Breast epithelium (tissue), 4 donors: ENCODE measurements around the gene GPC3. TPM values are rescaled to one million over a fixed set of nuclear protein-coding genes. Genes with fewer than 3 reads are reported as not detected.

Source experiments
- DNase-seq, 2 donors: peaks; one replicate each; pipeline ENCODE4 v3.0.0-alpha.2; 2019; ENCODE audit warnings: low spot score in 2 of 2
- H3K27ac ChIP-seq, 2 donors: fragments of 200-600 bp; sonication (generic) in 1 of 2; one replicate each; pipeline ENCODE4 v1.5.1; 2016 to 2019; ENCODE audit warnings: mild to moderate bottlenecking in 1 of 2
- H3K27me3 ChIP-seq, 2 donors: fragments of 200-600 bp; sonication (generic) in 1 of 2; one replicate each; pipeline versions ENCODE4 v1.5.1 to v1.6.0; 2017 to 2019; ENCODE audit warnings: control low read depth in 1 of 2, mild to moderate bottlenecking in 1 of 2
- H3K36me3 ChIP-seq: fragments of 200-600 bp; one replicate; pipeline ENCODE4 v1.5.1; 2019
- H3K4me1 ChIP-seq, 2 donors: fragments of 200-600 bp; sonication (generic); one replicate each; pipeline ENCODE4 v1.5.1; 2016 to 2019; ENCODE audit warnings: control low read depth in 1 of 2
- H3K4me3 ChIP-seq, 3 donors: fragments of 200-600 bp; sonication (generic); 1 replicate in 2 of 3; 2 replicates in 1 of 3; pipeline ENCODE4 v1.5.1; 2016 to 2019; ENCODE audit warnings: mild to moderate bottlenecking in 3 of 3, moderate library complexity in 2 of 3
- H3K9me3 ChIP-seq, 2 donors: fragments of 200-600 bp; sonication (generic) in 1 of 2; one replicate each; pipeline ENCODE4 v1.5.1; 2016 to 2019; ENCODE audit warnings: control low read depth in 1 of 2
- CTCF ChIP-seq, 3 donors: fragments of 450-650 bp; IDR thresholded peaks; one replicate each; pipeline ENCODE4 v1.5.1; 2016 to 2017; ENCODE audit warnings: antibody characterized with exemption in 3 of 3, mild to moderate bottlenecking in 3 of 3, moderate library complexity in 3 of 3
- POLR2A ChIP-seq: fragments of 450-650 bp; IDR thresholded peaks from one replicate; pipeline ENCODE4 v1.6.1; 2016; ENCODE audit warnings: antibody characterized with exemption, mild to moderate bottlenecking, moderate library complexity
- POLR2AphosphoS5 ChIP-seq, 3 donors: sonication (generic); formaldehyde crosslinking; IDR thresholded peaks; one replicate each; pipeline ENCODE4 v1.6.1; 2017; ENCODE audit warnings: antibody characterized with exemption in 3 of 3
- intact Hi-C: fragments of 100-400 bp; cut with DNase I; formaldehyde crosslinking; loops from one replicate; pipeline ENCODE4 v1.15.1; 2023; ENCODE audit warnings: low total_unique reads
- total RNA-seq, 3 donors: library from RNA; depleted of rRNA; stranded (reverse); fragments of >200 nt; gene quantifications; one replicate each; pipeline ENCODE4 v1.1.0, GENCODE V29; 2016

Gene GPC3
- total RNA-seq, 3 donors from 2014 or later: 29.7 to 99.2 (median 89.1) TPM

- Histone ChIP-seq H3K27me3 (peaks cover 0 to 14% of the 10 kb centered on the region in 2 donors), H3K4me3 (no peak overlapping the region), H3K27ac (no peak overlapping the region), H3K36me3 (no peaks in the 10 kb centered on the region), H3K9me3 (no peaks in the 10 kb centered on the region), H3K4me1 (no peaks in the 10 kb centered on the region)
- no peak for TF ChIP-seq POLR2AphosphoS5 (IDR thresholded peaks at IDR 0.05)
- TF ChIP-seq CTCF (IDR thresholded peaks at IDR 0.05): no peak
- TF ChIP-seq POLR2A: no peak
- no peak for DNase-seq
- intact Hi-C loops: no loop called here
Observed at GRCh38 chrX:133511041-133511440, 474.4 kb downstream of the GPC3 start.

GRCh38 chrX:133497356-133497755 is 488.0 kb downstream of the GPC3 start:
- Histone ChIP-seq H3K27ac (no peak overlapping the region), H3K9me3 (no peaks in the 10 kb centered on the region), H3K4me1 (no peaks in the 10 kb centered on the region), H3K36me3 (no peaks in the 10 kb centered on the region), H3K4me3 (no peak overlapping the region), H3K27me3 (peaks cover 0 to 26% of the 10 kb centered on the region in 2 donors)
- DNase-seq: no peak
- intact Hi-C loops: no loop called here
- TF ChIP-seq POLR2A: no peak
- TF ChIP-seq POLR2AphosphoS5 (IDR thresholded peaks at IDR 0.05): no peak
- TF ChIP-seq CTCF (IDR thresholded peaks at IDR 0.05): no peak

- H3K4me1 ChIP-seq: no peaks in the 10 kb centered on the region
- no peaks in the 10 kb centered on the region for H3K36me3 ChIP-seq
- H3K9me3 ChIP-seq: no peaks in the 10 kb centered on the region
- intact Hi-C loops: no loop called here
- TF ChIP-seq POLR2A (no peak), CTCF (IDR thresholded peaks at IDR 0.05) (no peak), POLR2AphosphoS5 (IDR thresholded peaks at IDR 0.05) (no peak)
- DNase-seq: peak in 1 of 2 donors; percentile 27
- peak overlapping the region in 1 of 2 donors; percentile 12 for H3K27ac ChIP-seq
- H3K27me3 ChIP-seq: peaks cover 0 to 19% of the 10 kb centered on the region in 2 donors
- H3K4me3 ChIP-seq: peak overlapping the region in 2 of 3 donors; percentile 25 to 28
Observed at GRCh38 chrX:133495464-133496391, 489.7 kb downstream of the GPC3 start.

GRCh38 chrX:133493366-133493765 is 492.0 kb downstream of the GPC3 start:
- H3K4me1 ChIP-seq: no peaks in the 10 kb centered on the region
- no peaks in the 10 kb centered on the region for H3K9me3 ChIP-seq
- H3K4me3 ChIP-seq: no peak overlapping the region
- intact Hi-C loops: no loop called here
- peaks cover 0 to 18% of the 10 kb centered on the region in 2 donors for H3K27me3 ChIP-seq
- no peaks in the 10 kb centered on the region for H3K36me3 ChIP-seq
- no peak overlapping the region for H3K27ac ChIP-seq
- DNase-seq: no peak
- TF ChIP-seq CTCF (IDR thresholded peaks at IDR 0.05) (no peak), POLR2AphosphoS5 (IDR thresholded peaks at IDR 0.05) (no peak), POLR2A (no peak)

GRCh38 chrX:133490955-133491354 is 494.4 kb downstream of the GPC3 start:
- no peaks in the 10 kb centered on the region for H3K36me3 ChIP-seq
- no peak overlapping the region for H3K27ac ChIP-seq
- H3K27me3 ChIP-seq: peaks cover 0 to 9% of the 10 kb centered on the region in 2 donors
- intact Hi-C loops: no loop called here
- no peak for DNase-seq
- no peaks in the 10 kb centered on the region for H3K9me3 ChIP-seq
- no peaks in the 10 kb centered on the region for H3K4me1 ChIP-seq
- H3K4me3 ChIP-seq: no peak overlapping the region
- no peak for TF ChIP-seq POLR2AphosphoS5 (IDR thresholded peaks at IDR 0.05)
- TF ChIP-seq POLR2A: no peak
- TF ChIP-seq CTCF (IDR thresholded peaks at IDR 0.05): no peak
